Endodermal cell (in vitro differentiated cells): ENCODE data around the gene MYL7. TPM values are rescaled to one million over a fixed set of nuclear protein-coding genes. Genes with fewer than 3 reads are reported as not detected.
A peak's percentile ranks its signal among the peaks of the same experiment; 100 is the strongest.

Source experiments
- DNase-seq: peaks from one replicate; pipeline ENCODE4 v3.0.0-alpha.2; 2017
- H3K27ac ChIP-seq: 2 replicates; pipeline ENCODE4 v1.5.1; 2013; ENCODE audit warnings: mild to moderate bottlenecking, low read depth, low read length, moderate library complexity
- H3K27me3 ChIP-seq: 2 replicates; pipeline ENCODE4 v1.6.1; 2013; ENCODE audit warnings: mild to moderate bottlenecking, low read length, moderate library complexity; ENCODE audit not compliant: insufficient read depth, control insufficient read depth, poor library complexity, severe bottlenecking
- H3K36me3 ChIP-seq: 2 replicates; pipeline ENCODE4 v1.7.0; 2013; ENCODE audit warnings: mild to moderate bottlenecking, low read length, moderate library complexity; ENCODE audit not compliant: control insufficient read depth, insufficient read depth
- H3K4me1 ChIP-seq: one replicate; pipeline ENCODE4 v1.7.0; 2013; ENCODE audit warnings: low read length; ENCODE audit not compliant: control insufficient read depth, insufficient read depth
- H3K4me3 ChIP-seq: 2 replicates; pipeline ENCODE4 v1.5.1; 2013; ENCODE audit warnings: mild to moderate bottlenecking, low read length, moderate library complexity
- H3K9ac ChIP-seq: 2 replicates; pipeline ENCODE4 v1.6.1; 2013; ENCODE audit warnings: mild to moderate bottlenecking, low read length, moderate library complexity; ENCODE audit not compliant: poor library complexity, severe bottlenecking; ENCODE audit errors: extremely low read depth
- H3K9me3 ChIP-seq: 2 replicates; pipeline ENCODE4 v1.6.1; 2013; ENCODE audit warnings: mild to moderate bottlenecking, low read length, moderate library complexity; ENCODE audit not compliant: control insufficient read depth
- H3K27ac Mint-ChIP-seq: 2 replicates; pipeline ENCODE4 v1.8.0; 2020; ENCODE audit warnings: mixed read lengths
- H3K27me3 Mint-ChIP-seq: 2 replicates; pipeline ENCODE4 v1.8.0; 2021; ENCODE audit warnings: mild to moderate bottlenecking, mixed read lengths; ENCODE audit not compliant: insufficient read depth
- H3K36me3 Mint-ChIP-seq: 2 replicates; pipeline ENCODE4 v1.8.0; 2020; ENCODE audit warnings: low read depth, mixed read lengths
- H3K4me1 Mint-ChIP-seq: 2 replicates; pipeline ENCODE4 v1.8.0; 2020; ENCODE audit warnings: mixed read lengths
- H3K4me3 Mint-ChIP-seq: 2 replicates; pipeline ENCODE4 v1.8.0; 2020; ENCODE audit warnings: mild to moderate bottlenecking, moderate library complexity, mixed read lengths
- H3K9me3 Mint-ChIP-seq: 2 replicates; pipeline ENCODE4 v1.8.0; 2020; ENCODE audit warnings: mild to moderate bottlenecking, mixed read lengths
- CTCF ChIP-seq: fragments of 200-600 bp; sonication (generic); conservative IDR thresholded peaks from 2 replicates; pipeline ENCODE4 v1.5.0; 2021; ENCODE audit warnings: antibody characterized with exemption, mild to moderate bottlenecking
- WGBS, 2 experiments: methylation state at CpG; one replicate each; pipeline versions ENCODE4 v1.1.5 to v1.1.7; 2013; ENCODE audit warnings: missing lambda C conversion rate in 2 of 2, mixed read lengths in 1 of 2; ENCODE audit not compliant: insufficient coverage in 1 of 2, insufficient read length in 1 of 2; 5-methylcytosine and 5-hydroxymethylcytosine counted together
- total RNA-seq, 2 donors: library from RNA; stranded (reverse); fragmentation: NEBNext Ultra II Directional in 1 of 2; extraction: Animal tissue kit (Norgen Biotek cat#: 25700) in 1 of 2; gene quantifications; 2 replicates in 1 of 2; 3 replicates in 1 of 2; pipeline ENCODE4 v1.2.1, GENCODE V29; 2021

The MYL7 gene
- total RNA-seq, 2 donors from 2014 or later, result 115 to 120 TPM

- Mint-ChIP-seq H3K36me3 (no peaks in the 10 kb centered on the region), H3K9me3 (no peaks in the 10 kb centered on the region), H3K27me3 (no peaks in the 10 kb centered on the region), H3K27ac (no peak overlapping the region), H3K4me1 (no peaks in the 10 kb centered on the region), H3K4me3 (no peak overlapping the region)
- H3K36me3 ChIP-seq, result no peaks in the 10 kb centered on the region
- no peak overlapping the region for H3K27ac ChIP-seq
- H3K4me3 ChIP-seq, result no peak overlapping the region
- no peaks in the 10 kb centered on the region for H3K4me1 ChIP-seq
- peak; percentile 26 for DNase-seq
- 99 to 100% methylated on average over 2 of the region's 2 CpGs for WGBS, 2 experiments
- no peak overlapping the region for H3K9ac ChIP-seq
- no peaks in the 10 kb centered on the region for H3K9me3 ChIP-seq
- H3K27me3 ChIP-seq, result no peaks in the 10 kb centered on the region
- TF ChIP-seq CTCF, result no peak
Measured at GRCh38 chr7:44161371-44161770, 20.2 kb upstream of the MYL7 start.

DNA sequence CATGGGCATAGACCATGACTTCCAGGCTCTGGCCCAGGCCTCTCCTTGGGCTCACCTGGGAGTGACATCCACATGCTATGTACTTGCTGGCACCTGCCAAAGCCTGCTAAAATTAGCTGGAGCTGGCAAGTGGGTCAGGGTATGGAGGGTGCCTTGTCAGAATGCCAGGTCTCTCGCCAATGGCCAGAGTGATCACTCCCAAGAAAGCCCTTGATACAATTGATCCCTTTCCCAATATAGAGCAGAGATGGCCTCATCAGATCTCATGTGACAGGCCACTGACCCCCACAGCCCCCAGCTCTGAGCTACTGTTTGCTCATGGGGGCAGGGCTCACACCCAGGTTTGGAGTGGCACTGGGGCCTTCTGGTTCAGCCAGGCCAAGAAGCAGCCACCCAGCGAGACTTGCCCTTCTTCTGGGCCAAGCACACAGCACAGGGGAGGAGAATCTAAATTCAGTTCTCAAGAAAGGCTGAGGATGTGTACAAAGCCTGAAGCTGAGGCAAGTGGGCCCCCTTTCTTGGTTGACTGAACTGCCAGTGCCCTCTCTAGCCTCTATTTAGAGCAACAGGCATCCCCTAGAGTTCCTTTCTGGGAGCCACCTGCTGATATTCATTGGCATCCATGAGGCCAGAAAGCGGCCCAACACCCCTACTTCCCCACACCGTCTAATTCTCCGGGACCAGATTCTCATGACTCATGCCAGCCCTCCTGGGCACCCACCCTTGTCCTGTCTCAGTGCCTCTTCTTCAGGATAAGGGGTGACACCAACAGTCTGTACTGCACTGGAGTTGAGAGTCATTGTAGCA, 18.9 kb upstream of the MYL7 start:
- Histone ChIP-seq H3K9ac (no peak overlapping the region), H3K4me1 (no peaks in the 10 kb centered on the region), H3K9me3 (no peaks in the 10 kb centered on the region), H3K27me3 (no peaks in the 10 kb centered on the region), H3K4me3 (no peak overlapping the region), H3K27ac (no peak overlapping the region), H3K36me3 (no peaks in the 10 kb centered on the region)
- Mint-ChIP-seq H3K27ac (no peak overlapping the region), H3K27me3 (no peaks in the 10 kb centered on the region), H3K36me3 (no peaks in the 10 kb centered on the region), H3K4me3 (no peak overlapping the region), H3K4me1 (no peaks in the 10 kb centered on the region), H3K9me3 (no peaks in the 10 kb centered on the region)
- WGBS, 2 experiments, result 93 to 100% methylated on average over 1 to 5 of the region's 5 CpGs
- no peak for TF ChIP-seq CTCF
- peak; percentile 20 for DNase-seq

DNA sequence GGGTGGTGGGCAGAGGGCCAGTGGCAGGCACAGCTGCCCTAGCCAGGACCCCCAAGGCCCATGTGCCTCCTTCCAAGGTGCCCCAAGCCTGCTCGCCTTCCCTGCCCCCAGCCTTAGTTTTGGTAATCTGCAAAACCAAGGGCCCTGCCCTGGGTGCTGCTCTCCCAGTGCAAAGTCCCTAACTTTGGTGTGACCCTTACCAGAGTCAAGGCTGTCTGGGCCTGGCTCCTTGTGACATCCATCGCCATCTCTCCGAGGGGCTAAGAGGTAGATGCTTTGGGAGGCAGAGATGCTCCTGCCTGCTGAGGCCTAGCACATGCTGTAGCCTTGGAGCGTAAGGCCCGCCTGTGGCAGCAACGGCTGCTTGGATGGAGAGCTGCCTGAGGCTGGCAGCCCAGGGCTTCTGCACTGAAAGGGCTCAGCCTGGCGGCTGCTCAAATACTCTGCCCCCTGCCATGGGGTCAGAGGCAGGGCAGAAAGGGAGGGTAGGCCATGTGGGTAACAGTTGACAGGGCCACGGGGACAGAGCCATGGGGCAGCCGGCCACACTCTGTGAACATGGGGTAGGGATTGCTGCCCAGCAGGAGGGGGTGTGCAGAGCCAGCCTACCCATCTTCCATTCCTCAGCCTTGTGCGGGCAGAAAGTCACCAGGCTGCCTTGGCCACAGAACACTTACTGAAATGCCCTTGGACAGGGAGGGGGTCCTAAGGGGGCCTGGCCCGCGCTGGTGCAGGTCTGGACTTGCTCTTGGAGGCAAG, 17.9 kb upstream of the MYL7 start:
- Histone ChIP-seq H3K27ac (no peak overlapping the region), H3K4me3 (no peak overlapping the region), H3K9ac (no peak overlapping the region), H3K9me3 (no peaks in the 10 kb centered on the region), H3K36me3 (no peaks in the 10 kb centered on the region), H3K4me1 (no peaks in the 10 kb centered on the region), H3K27me3 (no peaks in the 10 kb centered on the region)
- no peak overlapping the region for H3K27ac Mint-ChIP-seq
- H3K4me1 Mint-ChIP-seq, result no peaks in the 10 kb centered on the region
- no peaks in the 10 kb centered on the region for H3K9me3 Mint-ChIP-seq
- no peaks in the 10 kb centered on the region for H3K36me3 Mint-ChIP-seq
- H3K4me3 Mint-ChIP-seq, result no peak overlapping the region
- H3K27me3 Mint-ChIP-seq, result no peaks in the 10 kb centered on the region
- peak; percentile 38 for DNase-seq
- WGBS, 2 experiments, result 91 to 94% methylated on average over 7 to 12 of the region's 12 CpGs
- no peak for TF ChIP-seq CTCF
